Right atrium auricular region (tissue), 2 donors: ENCODE measurements around the gene CHSY3. TPM values are rescaled to one million over a fixed set of nuclear protein-coding genes. Genes with fewer than 3 reads are reported as not detected.
A peak's percentile ranks its signal among the peaks of the same experiment; 100 is the strongest.

Experiments
- DNase-seq: peaks from one replicate; pipeline ENCODE4 v3.0.0-alpha.2; 2019; ENCODE audit warnings: low spot score
- H3K27ac ChIP-seq, 2 donors: fragments of 200-600 bp; sonication (generic); 1 replicate in 1 of 2; 2 replicates in 1 of 2; pipeline ENCODE4 v1.5.1; 2016 to 2019
- H3K27me3 ChIP-seq, 2 donors: fragments of 200-600 bp; sonication (generic); one replicate each; pipeline versions ENCODE4 v1.5.1 to v1.6.0; 2017 to 2019
- H3K36me3 ChIP-seq: fragments of 200-600 bp; sonication (generic); one replicate; pipeline ENCODE4 v1.5.1; 2016
- H3K4me1 ChIP-seq, 2 donors: fragments of 200-600 bp; sonication (generic); one replicate each; pipeline versions ENCODE4 v1.5.1 to v1.6.0; 2017 to 2019
- H3K4me3 ChIP-seq, 2 donors: fragments of 200-600 bp; sonication (generic); 1 replicate in 1 of 2; 2 replicates in 1 of 2; pipeline ENCODE4 v1.5.1; 2017 to 2019; ENCODE audit warnings: mild to moderate bottlenecking in 1 of 2, moderate library complexity in 1 of 2
- H3K9me3 ChIP-seq, 2 donors: fragments of 200-600 bp; sonication (generic); one replicate each; pipeline ENCODE4 v1.5.1; 2019
- CTCF ChIP-seq, 2 donors: fragments of 200-600 bp; sonication (generic); IDR thresholded peaks; one replicate each; pipeline ENCODE4 v1.5.1; 2019; ENCODE audit warnings: antibody characterized with exemption in 2 of 2
- total RNA-seq, 2 donors: library from RNA; depleted of rRNA; stranded (reverse); fragments of >200 nt; gene quantifications; one replicate each; pipeline ENCODE4 v1.1.0, GENCODE V29; 2016

CHSY3 gene
- total RNA-seq, 2 donors from 2014 or later = 2.5 TPM

DNA sequence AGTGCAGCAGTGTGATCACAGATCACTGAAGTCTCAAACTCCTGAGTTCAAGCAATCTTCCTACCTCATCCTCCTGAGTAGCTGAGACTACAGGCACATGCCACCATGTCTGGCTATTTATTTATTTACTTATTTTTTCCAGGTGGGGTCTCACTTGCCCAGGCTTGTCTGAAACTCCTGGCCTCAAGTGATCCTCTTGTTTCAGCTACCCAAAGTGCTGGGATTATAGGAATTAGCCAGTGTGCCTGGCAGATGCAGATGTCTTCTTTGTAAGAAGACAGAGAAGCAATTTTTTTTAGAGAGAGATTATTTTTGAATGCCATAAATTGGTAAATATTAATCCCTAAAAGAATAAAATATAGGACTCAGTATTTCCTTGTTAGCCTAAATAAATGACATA, 54.3 kb downstream of the CHSY3 start:
- no peak for DNase-seq
- Histone ChIP-seq H3K36me3 (no peaks in the 10 kb centered on the region), H3K27ac (no peak overlapping the region), H3K4me3 (no peak overlapping the region), H3K27me3 (no peaks in the 10 kb centered on the region), H3K4me1 (peaks cover 0 to 10% of the 10 kb centered on the region in 2 donors), H3K9me3 (peaks cover 0 to 12% of the 10 kb centered on the region in 2 donors)
- no peak for TF ChIP-seq CTCF (IDR thresholded peaks at IDR 0.05)

DNA sequence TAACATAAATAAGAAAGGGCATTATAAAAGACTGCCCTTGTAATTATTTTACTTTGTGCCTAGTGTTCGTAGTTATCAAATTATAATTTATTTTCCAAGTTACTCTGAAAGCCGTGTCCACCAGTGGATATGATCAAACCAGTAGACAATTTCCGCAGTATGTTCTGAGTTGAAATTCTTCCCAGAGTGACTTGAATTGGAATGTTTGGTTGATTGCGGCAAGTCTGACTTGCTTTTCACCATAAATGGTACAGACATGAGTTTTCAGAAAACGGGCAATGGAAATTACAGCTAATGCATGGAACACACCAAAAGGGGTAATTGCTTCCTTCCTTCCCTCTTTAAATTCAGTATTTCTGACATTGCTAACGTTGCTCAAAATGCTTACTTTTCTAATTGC, 56.6 kb downstream of the CHSY3 start:
- Histone ChIP-seq H3K27ac (no peak overlapping the region), H3K4me3 (no peak overlapping the region), H3K4me1 (peaks cover 0 to 26% of the 10 kb centered on the region in 2 donors), H3K9me3 (no peaks in the 10 kb centered on the region), H3K36me3 (no peaks in the 10 kb centered on the region), H3K27me3 (no peaks in the 10 kb centered on the region)
- TF ChIP-seq CTCF (IDR thresholded peaks at IDR 0.05) = no peak
- DNase-seq = no peak

- no peaks in the 10 kb centered on the region for H3K36me3 ChIP-seq
- DNase-seq = no peak
- no peak overlapping the region for H3K4me3 ChIP-seq
- H3K27ac ChIP-seq = peak overlapping the region; percentile 70 to 83
- peaks cover 0 to 33% of the 10 kb centered on the region in 2 donors for H3K4me1 ChIP-seq
- no peaks in the 10 kb centered on the region for H3K9me3 ChIP-seq
- no peaks in the 10 kb centered on the region for H3K27me3 ChIP-seq
- TF ChIP-seq CTCF (IDR thresholded peaks at IDR 0.05) = no peak
Measured at GRCh38 chr5:129962506-129962905, 58.2 kb downstream of the CHSY3 start.

- Histone ChIP-seq H3K4me3 (no peak overlapping the region), H3K36me3 (no peaks in the 10 kb centered on the region), H3K9me3 (no peaks in the 10 kb centered on the region), H3K27me3 (no peaks in the 10 kb centered on the region), H3K27ac (peak overlapping the region; percentile 70 to 83), H3K4me1 (peaks cover 0 to 35% of the 10 kb centered on the region in 2 donors)
- no peak for DNase-seq
- no peak for TF ChIP-seq CTCF (IDR thresholded peaks at IDR 0.05)
Measured at GRCh38 chr5:129963359-129963758, 59.1 kb downstream of the CHSY3 start.

- Histone ChIP-seq H3K4me3 (no peak overlapping the region), H3K27me3 (no peaks in the 10 kb centered on the region), H3K4me1 (peaks cover 0 to 40% of the 10 kb centered on the region in 2 donors), H3K36me3 (no peaks in the 10 kb centered on the region), H3K27ac (peak overlapping the region; percentile 70 to 83), H3K9me3 (no peaks in the 10 kb centered on the region)
- TF ChIP-seq CTCF (IDR thresholded peaks at IDR 0.05) = no peak
- no peak for DNase-seq
Measured at GRCh38 chr5:129966071-129966470, 61.8 kb downstream of the CHSY3 start.

DNA sequence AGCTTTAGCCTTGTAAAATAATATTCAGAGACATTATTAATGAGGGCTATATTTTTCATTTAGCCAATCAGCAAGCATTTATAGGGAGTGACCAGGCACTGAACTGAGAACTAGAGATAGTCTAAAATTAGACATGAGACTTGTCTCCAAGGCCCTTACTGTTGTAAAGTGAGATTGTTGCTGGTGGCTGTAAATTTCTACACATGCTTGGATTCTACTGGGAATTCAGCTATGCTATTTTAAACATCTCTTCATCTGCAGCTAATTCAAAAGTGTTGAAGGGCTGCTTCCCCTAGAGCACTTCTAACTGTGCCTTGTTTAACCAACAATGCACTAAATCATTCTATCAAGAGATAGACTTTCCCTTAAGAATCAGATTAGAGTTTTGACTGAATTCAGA, 67.4 kb downstream of the CHSY3 start:
- DNase-seq = no peak
- Histone ChIP-seq H3K4me3 (no peak overlapping the region), H3K9me3 (no peaks in the 10 kb centered on the region), H3K27me3 (no peaks in the 10 kb centered on the region), H3K36me3 (no peaks in the 10 kb centered on the region), H3K27ac (peak overlapping the region; percentile 14 to 67), H3K4me1 (peaks cover 3 to 16% of the 10 kb centered on the region in 2 donors)
- TF ChIP-seq CTCF (IDR thresholded peaks at IDR 0.05) = no peak
